ENCODE results near the gene LYVE1. TPM values are rescaled to one million over a fixed set of nuclear protein-coding genes. Genes with fewer than 3 reads are reported as not detected.

The LYVE1 gene
- total RNA-seq, 2 experiments from 2014 or later, result not detected

DNA sequence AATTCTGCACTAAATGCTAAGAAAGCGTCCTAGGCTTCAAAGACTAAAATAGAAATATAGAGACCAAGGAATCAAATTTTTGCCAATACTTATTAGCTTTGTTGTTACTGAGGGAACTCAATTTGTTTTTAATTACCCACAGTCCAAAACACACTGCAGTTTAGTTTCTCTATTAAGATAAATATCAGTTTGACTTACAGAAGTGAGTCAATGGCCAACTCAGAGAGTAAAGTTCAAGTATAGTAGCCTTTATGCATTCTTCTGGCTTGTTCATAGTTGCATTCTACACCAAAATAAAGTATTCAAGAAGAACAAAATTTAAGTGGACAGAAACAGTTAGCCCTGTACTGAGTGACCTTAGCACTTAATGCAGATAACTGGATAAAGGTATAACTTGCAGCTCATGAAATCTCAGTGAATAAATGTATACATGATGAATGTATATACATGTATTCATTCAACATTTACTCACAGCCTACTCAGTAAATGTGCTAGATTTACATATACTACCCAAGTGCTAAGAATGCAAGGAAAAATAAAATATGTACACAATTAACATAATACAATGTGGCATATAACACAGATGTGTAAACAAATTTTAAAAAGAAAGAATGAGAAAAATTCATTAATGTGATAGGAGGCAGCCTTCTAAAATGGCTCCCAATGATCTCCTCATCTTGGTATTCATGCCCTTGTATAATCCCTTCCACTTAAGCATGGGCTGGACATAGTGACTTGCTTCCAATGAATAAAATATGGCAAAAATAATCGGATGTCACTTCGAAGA lies 17.8 kb downstream of the LYVE1 start:
- Histone ChIP-seq H3K4me3 (ENCODE audit: low read length) (no peak overlapping the region), H3K9me3 (ENCODE audit: control insufficient read depth in 1 of 2, insufficient read depth in 1 of 2, low read length in 2 of 2) (peaks cover 0 to 7% of the 10 kb centered on the region in 2 experiments), H3K27me3 (ENCODE audit: control insufficient read depth in 1 of 2, insufficient read depth in 2 of 2, low read length in 2 of 2) (peaks cover 0 to 5% of the 10 kb centered on the region in 2 experiments), H3K36me3 (ENCODE audit: insufficient read depth, low read length) (no peaks in the 10 kb centered on the region), H3K27ac (ENCODE audit: low read depth in 1 of 2, low read length in 2 of 2) (no peak overlapping the region), H3K4me1 (ENCODE audit: insufficient read depth, low read length) (no peaks in the 10 kb centered on the region)
- ATAC-seq (ENCODE audit: poor library complexity) (no peak), DNase-seq (no peak)
- intact Hi-C loops (cut with DNase I, micrococcal nuclease), result no loop called here
- ChIA-PET CTCF (no interaction called here), POLR2A (no interaction called here)
- Mint-ChIP-seq H3K27me3 (peaks cover 8% of the 10 kb centered on the region), H3K4me3 (no peak overlapping the region), H3K9me3 (peaks cover 7% of the 10 kb centered on the region), H3K36me3 (ENCODE audit: low read depth) (no peaks in the 10 kb centered on the region), H3K4me1 (ENCODE audit: low read depth) (no peaks in the 10 kb centered on the region), H3K27ac (no peak overlapping the region)
- TF ChIP-seq, protein P1, sequence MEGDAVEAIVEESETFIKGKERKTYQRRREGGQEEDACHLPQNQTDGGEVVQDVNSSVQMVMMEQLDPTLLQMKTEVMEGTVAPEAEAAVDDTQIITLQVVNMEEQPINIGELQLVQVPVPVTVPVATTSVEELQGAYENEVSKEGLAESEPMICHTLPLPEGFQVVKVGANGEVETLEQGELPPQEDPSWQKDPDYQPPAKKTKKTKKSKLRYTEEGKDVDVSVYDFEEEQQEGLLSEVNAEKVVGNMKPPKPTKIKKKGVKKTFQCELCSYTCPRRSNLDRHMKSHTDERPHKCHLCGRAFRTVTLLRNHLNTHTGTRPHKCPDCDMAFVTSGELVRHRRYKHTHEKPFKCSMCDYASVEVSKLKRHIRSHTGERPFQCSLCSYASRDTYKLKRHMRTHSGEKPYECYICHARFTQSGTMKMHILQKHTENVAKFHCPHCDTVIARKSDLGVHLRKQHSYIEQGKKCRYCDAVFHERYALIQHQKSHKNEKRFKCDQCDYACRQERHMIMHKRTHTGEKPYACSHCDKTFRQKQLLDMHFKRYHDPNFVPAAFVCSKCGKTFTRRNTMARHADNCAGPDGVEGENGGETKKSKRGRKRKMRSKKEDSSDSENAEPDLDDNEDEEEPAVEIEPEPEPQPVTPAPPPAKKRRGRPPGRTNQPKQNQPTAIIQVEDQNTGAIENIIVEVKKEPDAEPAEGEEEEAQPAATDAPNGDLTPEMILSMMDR (IDR thresholded peaks at IDR 0.05), result no peak

DNA sequence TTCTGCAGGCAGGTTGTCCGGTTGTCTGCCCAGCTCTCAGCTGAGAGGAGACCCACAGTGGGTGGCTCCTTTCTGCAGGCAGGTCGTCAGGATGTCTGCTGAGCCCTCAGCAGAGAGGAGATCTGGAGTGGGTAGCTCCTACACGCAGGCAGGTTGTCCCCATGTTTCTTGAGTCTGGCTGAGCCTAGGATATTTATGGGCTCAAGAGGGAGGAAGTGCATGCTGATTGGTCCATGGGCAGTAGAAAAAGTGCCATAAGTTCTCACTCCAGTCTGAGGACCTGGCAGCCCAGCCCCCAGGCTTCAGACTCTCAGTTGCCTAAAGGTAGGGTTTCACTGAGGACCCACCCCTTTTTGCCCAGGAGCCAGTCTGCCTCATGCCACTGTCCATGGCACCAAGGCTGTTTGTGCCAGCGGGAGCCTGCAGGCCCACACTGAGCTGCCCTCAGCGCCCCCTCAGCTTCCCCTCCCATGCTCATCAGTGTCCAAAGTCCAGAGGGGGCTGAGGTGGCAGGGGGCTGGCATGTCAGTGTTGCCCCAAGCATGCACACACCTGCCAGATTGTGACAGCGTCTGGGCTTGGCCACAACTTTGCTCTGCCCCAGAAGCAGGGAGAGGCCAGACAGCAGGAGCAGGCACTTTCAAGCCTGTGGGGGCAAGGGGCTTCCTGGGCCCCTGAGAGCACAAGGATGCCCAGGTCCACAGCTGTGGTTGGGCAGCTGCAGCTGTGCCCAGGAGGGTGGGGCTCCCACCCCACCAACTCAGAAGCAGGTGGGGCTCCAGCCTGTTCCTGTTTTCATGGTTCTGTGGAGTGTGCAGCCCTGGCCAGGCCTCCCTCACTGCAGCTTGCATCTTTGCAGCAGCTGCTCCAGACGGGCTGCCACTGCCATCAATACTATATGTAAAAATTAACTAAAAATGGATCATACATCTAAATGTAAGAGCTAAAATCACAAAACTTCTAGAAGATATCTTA lies 23.7 kb downstream of the LYVE1 start:
- POLR2A ChIA-PET, result no interaction called here
- no peak overlapping the region for H3K27ac ChIP-seq (ENCODE audit: low read depth in 1 of 2, low read length in 2 of 2)
- H3K36me3 ChIP-seq (ENCODE audit: insufficient read depth, low read length), result no peaks in the 10 kb centered on the region
- H3K4me3 ChIP-seq (ENCODE audit: low read length), result no peak overlapping the region
- Mint-ChIP-seq H3K27ac (no peak overlapping the region), H3K4me3 (no peak overlapping the region), H3K36me3 (ENCODE audit: low read depth) (peaks cover 2% of the 10 kb centered on the region), H3K4me1 (ENCODE audit: low read depth) (peaks cover 15% of the 10 kb centered on the region), H3K27me3 (no peaks in the 10 kb centered on the region), H3K9me3 (no peaks in the 10 kb centered on the region)
- CTCF ChIA-PET, result interaction anchor here (1.5 kb wide), 1 partner anchor 11 kb away, joined by 3 read pairs; no protein-coding TSS in a partner anchor
- ATAC-seq (ENCODE audit: poor library complexity) (no peak), DNase-seq (no peak)
- H3K4me1 ChIP-seq (ENCODE audit: insufficient read depth, low read length), result peaks cover 12% of the 10 kb centered on the region
- H3K9me3 ChIP-seq (ENCODE audit: control insufficient read depth in 1 of 2, insufficient read depth in 1 of 2, low read length in 2 of 2), result peaks cover 0 to 14% of the 10 kb centered on the region in 2 experiments
- H3K27me3 ChIP-seq (ENCODE audit: control insufficient read depth in 1 of 2, insufficient read depth in 2 of 2, low read length in 2 of 2), result no peaks in the 10 kb centered on the region
- TF ChIP-seq, protein P1 (IDR thresholded peaks at IDR 0.05), result no peak
- intact Hi-C loops (cut with DNase I, micrococcal nuclease), result loop anchor here (5.0 to 10.0 kb wide), 6 partner anchors 87 to 1860 kb away; partner anchors contain the start of genes ADM (in 1 of the 2), AMPD3 (in 1 of the 2), RPL27A (in 1 of the 2) and TRIM66 (in 1 of the 2)

DNA sequence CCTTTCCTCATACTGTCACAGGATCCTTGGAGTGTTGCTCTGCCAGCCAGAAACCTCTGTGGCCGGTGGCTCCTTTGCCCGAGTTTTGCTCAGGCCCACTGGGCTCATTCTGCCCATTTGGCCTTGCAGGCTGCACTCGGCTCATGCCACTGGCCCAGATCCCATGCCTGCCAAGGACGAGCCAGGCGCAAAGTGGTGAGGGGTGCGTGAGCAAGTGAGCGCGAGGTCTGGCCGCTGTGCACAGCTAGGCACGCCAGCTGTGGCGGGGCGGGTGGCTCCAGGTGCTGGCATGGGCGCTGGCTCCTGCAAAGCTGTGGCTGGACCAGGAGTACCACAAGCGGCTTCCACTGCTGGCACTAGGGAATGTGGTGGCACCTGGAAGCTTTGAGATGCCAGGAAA lies 24.7 kb downstream of the LYVE1 start:
- CTCF ChIA-PET, result interaction anchor here (1.5 kb wide), 1 partner anchor 12 kb away, joined by 3 read pairs; no protein-coding TSS in a partner anchor
- intact Hi-C loops (cut with DNase I, micrococcal nuclease), result loop anchor here (5.0 to 10.0 kb wide), 5 partner anchors 86 to 1859 kb away; partner anchors contain the start of genes ADM (in 1 of the 2), AMPD3 (in 1 of the 2), RPL27A (in 1 of the 2) and TRIM66 (in 1 of the 2)
- Mint-ChIP-seq H3K36me3 (ENCODE audit: low read depth) (peaks cover 5% of the 10 kb centered on the region), H3K9me3 (no peaks in the 10 kb centered on the region), H3K4me1 (ENCODE audit: low read depth) (peaks cover 23% of the 10 kb centered on the region), H3K27me3 (no peaks in the 10 kb centered on the region), H3K27ac (no peak overlapping the region), H3K4me3 (no peak overlapping the region)
- Histone ChIP-seq H3K27me3 (ENCODE audit: control insufficient read depth in 1 of 2, insufficient read depth in 2 of 2, low read length in 2 of 2) (no peaks in the 10 kb centered on the region), H3K9me3 (ENCODE audit: control insufficient read depth in 1 of 2, insufficient read depth in 1 of 2, low read length in 2 of 2) (peaks cover 0 to 14% of the 10 kb centered on the region in 2 experiments), H3K36me3 (ENCODE audit: insufficient read depth, low read length) (no peaks in the 10 kb centered on the region), H3K27ac (ENCODE audit: low read depth in 1 of 2, low read length in 2 of 2) (no peak overlapping the region), H3K4me3 (ENCODE audit: low read length) (no peak overlapping the region), H3K4me1 (ENCODE audit: insufficient read depth, low read length) (peaks cover 13% of the 10 kb centered on the region)
- DNase-seq, result no peak
- ATAC-seq (ENCODE audit: poor library complexity), result no peak
- POLR2A ChIA-PET, result no interaction called here
- TF ChIP-seq, protein P1 (IDR thresholded peaks at IDR 0.05), result no peak

All from CD4-positive, alpha-beta T cell (primary cell).